Upper lobe of right lung (tissue), 1 donor: ENCODE results near the gene HP1BP3. TPM values are rescaled to one million over a fixed set of nuclear protein-coding genes. Genes with fewer than 3 reads are reported as not detected.
A peak's percentile ranks its signal among the peaks of the same experiment; 100 is the strongest.
"Not testable (repeated sequence)": the region's sequence is repeated elsewhere in the genome, so short reads cannot be mapped to it uniquely, and the experiment has no call there.

Experiments used
- ATAC-seq: fragments of 200-7000 bp; cut with Tn5 transposase; one replicate; pipeline ENCODE4 v1.9.1; 2020; ENCODE audit warnings: mild to moderate bottlenecking, moderate library complexity
- DNase-seq: peaks from one replicate; pipeline ENCODE4 v3.0.0-alpha.2; 2020
- H3K27ac ChIP-seq: fragments of 200-600 bp; one replicate; pipeline ENCODE4 v1.8.0; 2022
- H3K27me3 ChIP-seq: fragments of 200-600 bp; one replicate; pipeline ENCODE4 v1.8.0; 2022; ENCODE audit warnings: mild to moderate bottlenecking
- H3K36me3 ChIP-seq: fragments of 200-600 bp; one replicate; pipeline ENCODE4 v1.8.0; 2022
- H3K4me1 ChIP-seq: fragments of 200-600 bp; one replicate; pipeline ENCODE4 v1.8.0; 2022
- H3K4me3 ChIP-seq: fragments of 200-600 bp; one replicate; pipeline ENCODE4 v1.8.0; 2022; ENCODE audit warnings: mild to moderate bottlenecking
- H3K9me3 ChIP-seq: fragments of 200-600 bp; one replicate; pipeline ENCODE4 v1.8.0; 2022
- intact Hi-C: fragments of 100-400 bp; cut with DNase I; formaldehyde crosslinking; loops from one replicate; pipeline ENCODE4 v1.11.0; 2022
- total RNA-seq: library from RNA; stranded (reverse); fragmentation: NEBNext Ultra II Directional; extraction: Animal tissue kit (Norgen Biotek cat#: 25700); gene quantifications from one replicate; pipeline ENCODE4 v1.2.1, GENCODE V29; 2021
- TF ChIP-seq, protein P1 (sequence below): fragments of 200-600 bp; IDR thresholded peaks from one replicate; pipeline ENCODE4 v1.8.0; 2022; ENCODE audit warnings: antibody characterized with exemption
- donor health status: DM: no; HTN: yes; CAD: no; lungs with severe emphysema.

Gene HP1BP3
- total RNA-seq, 1 donor from 2014 or later, result 249 TPM

DNA sequence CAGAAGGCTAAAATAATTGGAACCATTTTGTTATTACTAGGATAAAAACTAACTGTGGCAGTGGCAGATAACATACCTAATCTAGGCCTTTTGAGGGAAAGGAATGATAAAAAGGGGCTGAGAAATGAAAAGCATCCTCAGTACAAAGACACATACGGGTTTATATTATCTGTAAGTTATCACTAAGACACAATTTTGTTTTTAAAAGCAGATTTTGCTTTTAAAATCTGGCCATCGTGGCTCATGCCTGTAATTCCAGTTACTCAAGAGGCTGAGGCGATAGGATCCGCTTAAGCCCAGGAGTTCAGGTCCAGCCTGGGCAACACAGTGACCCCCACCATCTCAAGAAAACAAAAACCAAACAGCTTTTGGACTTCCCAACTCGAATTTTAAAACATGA lies 24.8 kb upstream of the HP1BP3 start:
- Histone ChIP-seq H3K9me3 (no peaks in the 10 kb centered on the region), H3K4me1 (no peaks in the 10 kb centered on the region), H3K36me3 (peaks cover 22% of the 10 kb centered on the region), H3K4me3 (no peak overlapping the region), H3K27me3 (no peaks in the 10 kb centered on the region), H3K27ac (no peak overlapping the region)
- no peak for ATAC-seq
- TF ChIP-seq, protein P1, sequence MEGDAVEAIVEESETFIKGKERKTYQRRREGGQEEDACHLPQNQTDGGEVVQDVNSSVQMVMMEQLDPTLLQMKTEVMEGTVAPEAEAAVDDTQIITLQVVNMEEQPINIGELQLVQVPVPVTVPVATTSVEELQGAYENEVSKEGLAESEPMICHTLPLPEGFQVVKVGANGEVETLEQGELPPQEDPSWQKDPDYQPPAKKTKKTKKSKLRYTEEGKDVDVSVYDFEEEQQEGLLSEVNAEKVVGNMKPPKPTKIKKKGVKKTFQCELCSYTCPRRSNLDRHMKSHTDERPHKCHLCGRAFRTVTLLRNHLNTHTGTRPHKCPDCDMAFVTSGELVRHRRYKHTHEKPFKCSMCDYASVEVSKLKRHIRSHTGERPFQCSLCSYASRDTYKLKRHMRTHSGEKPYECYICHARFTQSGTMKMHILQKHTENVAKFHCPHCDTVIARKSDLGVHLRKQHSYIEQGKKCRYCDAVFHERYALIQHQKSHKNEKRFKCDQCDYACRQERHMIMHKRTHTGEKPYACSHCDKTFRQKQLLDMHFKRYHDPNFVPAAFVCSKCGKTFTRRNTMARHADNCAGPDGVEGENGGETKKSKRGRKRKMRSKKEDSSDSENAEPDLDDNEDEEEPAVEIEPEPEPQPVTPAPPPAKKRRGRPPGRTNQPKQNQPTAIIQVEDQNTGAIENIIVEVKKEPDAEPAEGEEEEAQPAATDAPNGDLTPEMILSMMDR, result no peak
- intact Hi-C loops, result no loop called here
- DNase-seq, result no peak

DNA sequence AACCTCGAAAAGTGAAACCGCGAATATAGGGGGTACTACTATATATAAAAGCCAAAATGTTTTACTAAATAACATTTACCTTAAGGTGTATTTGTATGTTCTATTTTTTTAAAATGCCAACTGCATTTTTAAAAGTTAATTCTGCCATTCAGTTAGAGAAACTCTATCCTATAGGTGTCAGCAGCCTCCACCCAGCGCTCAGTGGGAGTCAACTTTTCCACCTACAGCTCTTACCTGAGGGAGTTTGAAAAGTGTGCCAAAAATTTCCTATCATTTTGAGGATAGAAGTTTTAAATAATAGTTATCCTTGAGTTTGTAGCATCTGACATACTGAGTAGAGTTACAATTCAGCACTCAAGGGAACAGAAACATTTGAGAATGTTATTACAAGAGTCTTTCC lies 6.1 kb upstream of the HP1BP3 start:
- Histone ChIP-seq H3K4me1 (peaks cover under 1% of the 10 kb centered on the region), H3K4me3 (no peak overlapping the region), H3K9me3 (no peaks in the 10 kb centered on the region), H3K27me3 (no peaks in the 10 kb centered on the region), H3K36me3 (no peaks in the 10 kb centered on the region), H3K27ac (no peak overlapping the region)
- TF ChIP-seq, protein P1, result no peak
- no peak for DNase-seq
- ATAC-seq, result no peak
- intact Hi-C loops, result no loop called here

DNA sequence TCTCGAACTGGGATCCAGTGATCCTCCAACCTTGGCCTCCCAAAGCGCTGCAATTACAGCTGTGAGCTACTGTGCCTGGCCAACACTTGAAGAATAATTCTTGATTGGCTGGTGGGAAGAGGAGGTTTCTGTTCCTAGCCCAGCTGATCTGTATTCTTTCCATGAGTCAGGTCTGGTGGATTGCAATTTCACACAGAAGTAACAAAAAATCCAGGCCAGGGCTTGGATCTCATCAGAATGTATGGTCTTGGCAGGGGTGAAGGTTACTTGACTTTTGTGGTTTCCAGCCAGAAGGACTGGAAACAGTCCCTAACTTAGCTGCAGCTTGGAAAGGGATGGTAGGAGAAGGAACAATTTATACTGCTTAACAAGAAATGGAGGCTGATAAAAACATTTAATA lies 5.1 kb upstream of the HP1BP3 start:
- H3K36me3 ChIP-seq, result no peaks in the 10 kb centered on the region
- no peaks in the 10 kb centered on the region for H3K9me3 ChIP-seq
- TF ChIP-seq, protein P1, result no peak
- no peak overlapping the region for H3K4me3 ChIP-seq
- H3K27ac ChIP-seq, result no peak overlapping the region
- peaks cover 4% of the 10 kb centered on the region for H3K4me1 ChIP-seq
- ATAC-seq (no peak), DNase-seq (no peak)
- H3K27me3 ChIP-seq, result no peaks in the 10 kb centered on the region
- intact Hi-C loops, result no loop called here

DNA sequence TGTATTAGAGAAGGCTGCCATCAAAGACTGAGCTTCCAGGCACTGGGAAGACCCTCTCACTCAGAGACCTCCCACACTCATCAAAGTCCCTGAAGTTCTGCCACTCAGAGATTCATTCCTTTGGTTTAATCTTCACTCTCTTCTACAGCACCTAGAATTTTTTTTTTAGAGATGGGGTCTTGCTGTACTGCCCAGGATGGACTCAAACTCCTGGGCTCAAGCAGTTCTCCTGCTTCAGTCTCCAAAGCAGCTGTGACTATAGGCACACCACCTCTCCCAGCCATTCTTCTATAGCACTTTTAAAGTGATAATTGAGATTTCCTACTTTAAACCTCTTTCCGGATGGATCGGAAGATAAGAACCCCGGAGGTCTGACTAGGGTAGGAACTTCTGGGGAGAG lies 3.7 kb upstream of the HP1BP3 start:
- no peaks in the 10 kb centered on the region for H3K27me3 ChIP-seq
- H3K9me3 ChIP-seq, result no peaks in the 10 kb centered on the region
- no peak overlapping the region for H3K27ac ChIP-seq
- DNase-seq, result no peak
- intact Hi-C loops, result no loop called here
- no peak for ATAC-seq
- TF ChIP-seq, protein P1, result no peak
- peaks cover 4% of the 10 kb centered on the region for H3K4me1 ChIP-seq
- H3K4me3 ChIP-seq, result no peak overlapping the region
- no peaks in the 10 kb centered on the region for H3K36me3 ChIP-seq

DNA sequence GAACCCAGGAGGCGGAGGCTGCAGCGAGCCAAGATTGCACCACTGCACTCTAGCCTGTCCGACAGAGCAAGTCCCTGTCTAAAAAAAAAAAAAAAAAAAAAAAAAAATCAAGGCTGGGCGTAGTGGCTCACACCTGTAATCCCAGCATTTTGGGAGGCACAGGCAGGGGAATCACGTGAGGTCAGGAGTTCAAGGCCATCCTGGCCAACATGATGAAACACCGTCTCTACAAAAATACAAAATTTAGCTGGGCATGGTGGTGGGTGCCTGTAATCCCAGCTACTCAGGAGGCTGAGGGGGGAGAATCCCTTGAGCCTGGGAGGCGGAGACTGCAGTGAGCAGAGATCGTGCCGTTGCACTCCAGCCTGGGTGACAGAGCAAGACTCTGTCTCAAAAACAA lies 2.5 kb upstream of the HP1BP3 start:
- intact Hi-C loops, result not testable (repeated sequence)

DNA sequence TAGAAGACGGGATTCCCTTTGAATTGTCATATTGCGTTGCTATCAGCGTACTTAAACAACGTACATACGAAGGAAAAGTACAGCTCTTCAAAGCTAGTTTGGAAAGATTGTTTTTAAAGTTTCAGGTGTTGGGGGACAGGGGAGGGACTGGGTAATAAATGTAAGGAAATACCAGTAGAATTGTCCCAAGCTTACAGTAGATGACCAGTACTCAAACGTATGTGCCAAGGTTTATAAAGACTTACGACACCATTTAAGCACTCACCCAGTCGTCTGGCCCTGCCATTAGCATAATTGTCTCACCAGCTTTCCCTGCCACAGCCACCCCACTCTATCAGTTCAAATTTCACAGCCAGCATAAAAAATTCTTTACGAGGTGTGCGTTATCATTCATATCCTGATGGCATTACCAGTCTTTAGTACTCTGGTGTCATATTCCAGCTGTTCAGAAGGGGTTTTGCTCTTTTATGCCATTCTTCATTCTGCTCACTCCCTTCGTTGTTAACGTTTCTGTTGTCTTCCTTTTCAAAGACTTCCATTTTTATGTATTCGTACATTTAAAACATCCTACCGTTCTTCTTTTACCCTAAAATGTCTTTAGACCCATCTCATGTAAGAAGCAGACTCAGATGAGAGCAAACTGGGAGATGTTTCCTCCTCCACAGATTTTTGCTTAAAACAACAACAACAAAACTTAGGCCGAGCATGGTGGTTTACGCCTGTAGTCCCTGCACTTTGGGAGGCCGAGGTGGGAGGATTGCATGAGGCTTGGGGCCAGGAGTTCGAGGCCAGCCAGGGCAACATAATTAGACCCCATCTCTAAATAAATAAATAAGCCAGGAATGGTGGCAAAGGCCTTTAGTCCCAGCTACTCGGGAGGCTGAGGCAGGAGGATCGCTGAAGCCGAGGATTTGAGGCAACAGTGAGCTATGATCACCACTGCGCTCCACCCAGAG lies 1.0 kb upstream of the HP1BP3 start:
- H3K4me1 ChIP-seq, result peaks cover 19% of the 10 kb centered on the region
- TF ChIP-seq, protein P1, result no peak
- DNase-seq, result no peak
- intact Hi-C loops, result no loop called here
- no peaks in the 10 kb centered on the region for H3K27me3 ChIP-seq
- H3K9me3 ChIP-seq, result no peaks in the 10 kb centered on the region
- no peak for ATAC-seq
- peak overlapping the region; percentile 97 for H3K4me3 ChIP-seq
- no peaks in the 10 kb centered on the region for H3K36me3 ChIP-seq
- H3K27ac ChIP-seq, result peak overlapping the region; percentile 97

More for the DNA sequence above, 2.5 kb upstream of the HP1BP3 start:
- H3K36me3 ChIP-seq, H3K9me3 ChIP-seq, DNase-seq, H3K27ac ChIP-seq, H3K27me3 ChIP-seq, H3K4me3 ChIP-seq, ATAC-seq: not testable (repeated sequence)
- peaks cover 12% of the 10 kb centered on the region for H3K4me1 ChIP-seq
